K562 (cell line): Measurements from ENCODE around the gene ARHGDIA. TPM values are rescaled to one million over a fixed set of nuclear protein-coding genes. Genes with fewer than 3 reads are reported as not detected.

Experiments
- E4F1 ChIP-seq: fragments of 250-450 bp; sonication (Bioruptor Pico); IDR thresholded peaks from 2 replicates; pipeline ENCODE4 v1.5.0; 2021; ENCODE audit warnings: mild to moderate bottlenecking, borderline replicate concordance
- HDAC6 ChIP-seq: IDR thresholded peaks from 2 replicates; pipeline ENCODE4 v1.6.1; 2012; ENCODE audit warnings: low read depth, mild to moderate bottlenecking, control low read depth, inconsistent platforms, low read length, moderate library complexity
- JUND ChIP-seq, 2 experiments: IDR thresholded peaks; 2 replicates in 1 of 2; 3 replicates in 1 of 2; pipeline ENCODE4 v1.6.1; 2011; ENCODE audit warnings: borderline replicate concordance in 2 of 2, low read depth in 2 of 2, low read length in 2 of 2, improper control_type of control experiment in 1 of 2, missing biosample characterization in 1 of 2, missing genetic modification characterization in 1 of 2, missing genetic modification reagents in 1 of 2
- KLF16 ChIP-seq: IDR thresholded peaks from 2 replicates; pipeline ENCODE4 v1.6.1; 2016; ENCODE audit warnings: antibody characterized with exemption
- NEUROD1 ChIP-seq: fragments of 150-350 bp; IDR thresholded peaks from 2 replicates; pipeline ENCODE4 v1.6.1; 2014; ENCODE audit warnings: borderline replicate concordance, low read length, low read depth; ENCODE audit not compliant: partially characterized antibody
- SAFB2 ChIP-seq: fragments of 200-400 bp; formaldehyde crosslinking; IDR thresholded peaks from 2 replicates; pipeline ENCODE4 v1.6.1; 2018; ENCODE audit warnings: borderline replicate concordance, low read length, low read depth, moderate library complexity; ENCODE audit not compliant: severe bottlenecking
- SMAD4 ChIP-seq: fragments of 250-450 bp; sonication (Bioruptor Pico); conservative IDR thresholded peaks from 2 replicates; pipeline ENCODE4 v1.8.0; 2021; ENCODE audit warnings: inconsistent platforms, mild to moderate bottlenecking, moderate library complexity
- STAG1 ChIP-seq: sonication (generic); formaldehyde crosslinking; IDR thresholded peaks from 2 replicates; pipeline ENCODE4 v1.5.0; 2020; ENCODE audit warnings: missing genetic modification reagents, borderline replicate concordance
- TARDBP ChIP-seq: fragments of 450-650 bp; IDR thresholded peaks from 2 replicates; pipeline ENCODE4 v1.6.1; 2016
- ZNF212 ChIP-seq: fragments of 450-650 bp; formaldehyde crosslinking; IDR thresholded peaks from 2 replicates; pipeline ENCODE4 v1.4.0; 2020; ENCODE audit warnings: mild to moderate bottlenecking
- ZNF324 ChIP-seq: fragments of 250-450 bp; sonication (Bioruptor Pico); IDR thresholded peaks from 2 replicates; pipeline ENCODE4 v1.4.0; 2020; ENCODE audit warnings: mild to moderate bottlenecking
- ZNF551 ChIP-seq: fragments of 250-450 bp; sonication (Bioruptor Pico); IDR thresholded peaks from 2 replicates; pipeline ENCODE4 v1.5.0; 2021; ENCODE audit warnings: mild to moderate bottlenecking, moderate library complexity
- polyA plus RNA-seq, 8 experiments: library from polyadenylated mRNA; depleted of rRNA in 4 of 8; stranded (reverse) in 5 of 8; unstranded in 3 of 8; fragments of >200 nt; fragmentation: Nextera tagmentation in 2 of 8; fragmentation: Illumina TruSeq in 1 of 8; extraction: Ambion mirVana in 2 of 8; extraction: Trizol in 1 of 8; gene quantifications; 2 replicates each; pipeline versions ENCODE4 v1.2.1 to v1.2.3, GENCODE V29; 2011 to 2014; ENCODE audit warnings: inconsistent platforms in 1 of 8, missing spikeins in 1 of 8
- total RNA-seq, 7 experiments: library from RNA; depleted of rRNA in 6 of 7; stranded (reverse); fragments of >200 nt in 6 of 7; fragmentation: Illumina TruSeq in 2 of 7; extraction: Trizol in 2 of 7; gene quantifications; 2 replicates each; pipeline versions ENCODE4 v1.2.1 to v1.2.3, GENCODE V29; 2011 to 2021; ENCODE audit warnings: low replicate concordance in 1 of 7
- TF ChIP-seq, protein P1 (sequence below): fragments of 250-450 bp; sonication (Bioruptor Pico); IDR thresholded peaks from 2 replicates; pipeline ENCODE4 v1.4.0; 2020; ENCODE audit warnings: mild to moderate bottlenecking, moderate library complexity
- TF ChIP-seq, protein P2 (sequence below): fragments of 250-450 bp; sonication (Bioruptor Pico); IDR thresholded peaks from 2 replicates; pipeline ENCODE4 v1.5.0; 2022; ENCODE audit warnings: mild to moderate bottlenecking

ARHGDIA gene
- total and polyA plus RNA-seq, 9 of the 15 experiments (the other 6 are each of a cell fraction or from before 2014, with no cell fraction given): 9.6 to 340 (median 97.6) TPM

GRCh38 chr17:81869221-81870130, 1.7 kb downstream of the ARHGDIA start (continued):
- TF ChIP-seq, protein P1, sequence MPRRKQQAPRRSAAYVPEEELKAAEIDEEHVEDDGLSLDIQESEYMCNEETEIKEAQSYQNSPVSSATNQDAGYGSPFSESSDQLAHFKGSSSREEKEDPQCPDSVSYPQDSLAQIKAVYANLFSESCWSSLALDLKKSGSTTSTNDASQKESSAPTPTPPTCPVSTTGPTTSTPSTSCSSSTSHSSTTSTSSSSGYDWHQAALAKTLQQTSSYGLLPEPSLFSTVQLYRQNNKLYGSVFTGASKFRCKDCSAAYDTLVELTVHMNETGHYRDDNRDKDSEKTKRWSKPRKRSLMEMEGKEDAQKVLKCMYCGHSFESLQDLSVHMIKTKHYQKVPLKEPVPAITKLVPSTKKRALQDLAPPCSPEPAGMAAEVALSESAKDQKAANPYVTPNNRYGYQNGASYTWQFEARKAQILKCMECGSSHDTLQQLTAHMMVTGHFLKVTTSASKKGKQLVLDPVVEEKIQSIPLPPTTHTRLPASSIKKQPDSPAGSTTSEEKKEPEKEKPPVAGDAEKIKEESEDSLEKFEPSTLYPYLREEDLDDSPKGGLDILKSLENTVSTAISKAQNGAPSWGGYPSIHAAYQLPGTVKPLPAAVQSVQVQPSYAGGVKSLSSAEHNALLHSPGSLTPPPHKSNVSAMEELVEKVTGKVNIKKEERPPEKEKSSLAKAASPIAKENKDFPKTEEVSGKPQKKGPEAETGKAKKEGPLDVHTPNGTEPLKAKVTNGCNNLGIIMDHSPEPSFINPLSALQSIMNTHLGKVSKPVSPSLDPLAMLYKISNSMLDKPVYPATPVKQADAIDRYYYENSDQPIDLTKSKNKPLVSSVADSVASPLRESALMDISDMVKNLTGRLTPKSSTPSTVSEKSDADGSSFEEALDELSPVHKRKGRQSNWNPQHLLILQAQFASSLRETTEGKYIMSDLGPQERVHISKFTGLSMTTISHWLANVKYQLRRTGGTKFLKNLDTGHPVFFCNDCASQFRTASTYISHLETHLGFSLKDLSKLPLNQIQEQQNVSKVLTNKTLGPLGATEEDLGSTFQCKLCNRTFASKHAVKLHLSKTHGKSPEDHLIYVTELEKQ (CRISPR knock-in tag): no peak
- TF ChIP-seq SAFB2 (no peak), ZNF212 (CRISPR knock-in tag) (no peak), NEUROD1 (no peak), ZNF324 (CRISPR knock-in tag) (no peak), KLF16 (no peak), SMAD4 (CRISPR knock-in tag) (no peak), STAG1 (no peak), ZNF551 (CRISPR knock-in tag) (no peak), HDAC6 (no peak), TARDBP (no peak), JUND (IDR thresholded peaks at IDR 0.05; ENCODE audit: borderline replicate concordance, low read depth, low read length) (no peak), JUND (tag; IDR thresholded peaks at IDR 0.05; ENCODE audit: borderline replicate concordance, low read depth, low read length) (no peak), E4F1 (no peak)
- TF ChIP-seq, protein P2, sequence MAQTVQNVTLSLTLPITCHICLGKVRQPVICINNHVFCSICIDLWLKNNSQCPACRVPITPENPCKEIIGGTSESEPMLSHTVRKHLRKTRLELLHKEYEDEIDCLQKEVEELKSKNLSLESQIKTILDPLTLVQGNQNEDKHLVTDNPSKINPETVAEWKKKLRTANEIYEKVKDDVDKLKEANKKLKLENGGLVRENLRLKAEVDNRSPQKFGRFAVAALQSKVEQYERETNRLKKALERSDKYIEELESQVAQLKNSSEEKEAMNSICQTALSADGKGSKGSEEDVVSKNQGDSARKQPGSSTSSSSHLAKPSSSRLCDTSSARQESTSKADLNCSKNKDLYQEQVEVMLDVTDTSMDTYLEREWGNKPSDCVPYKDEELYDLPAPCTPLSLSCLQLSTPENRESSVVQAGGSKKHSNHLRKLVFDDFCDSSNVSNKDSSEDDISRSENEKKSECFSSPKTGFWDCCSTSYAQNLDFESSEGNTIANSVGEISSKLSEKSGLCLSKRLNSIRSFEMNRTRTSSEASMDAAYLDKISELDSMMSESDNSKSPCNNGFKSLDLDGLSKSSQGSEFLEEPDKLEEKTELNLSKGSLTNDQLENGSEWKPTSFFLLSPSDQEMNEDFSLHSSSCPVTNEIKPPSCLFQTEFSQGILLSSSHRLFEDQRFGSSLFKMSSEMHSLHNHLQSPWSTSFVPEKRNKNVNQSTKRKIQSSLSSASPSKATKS (CRISPR knock-in tag): no peak
